ENCODE measurements around the gene ZNF432. TPM values are rescaled to one million over a fixed set of nuclear protein-coding genes. Genes with fewer than 3 reads are reported as not detected.

The ZNF432 gene
- total RNA-seq, 4 donors from 2014 or later: 9.3 to 18.8 (median 14.2) TPM

- H3K36me3 ChIP-seq: peaks cover 5 to 99% (median 69%) of the 10 kb centered on the region in 3 donors
- H3K27me3 ChIP-seq: no peaks in the 10 kb centered on the region
- no peak for DNase-seq (ENCODE audit: low spot score in 2 of 2)
- 98% methylated on average over 15 of the region's 15 CpGs for WGBS, 2 donors
- peaks cover 0 to 96% (median 36%) of the 10 kb centered on the region in 4 donors for H3K9me3 ChIP-seq
- TF ChIP-seq POLR2A (IDR thresholded peaks at IDR 0.05): no peak
- TF ChIP-seq EP300 (IDR thresholded peaks at IDR 0.05): no peak
- TF ChIP-seq CTCF (IDR thresholded peaks at IDR 0.05): no peak
- H3K4me1 ChIP-seq: peaks cover 0 to 9% (median 3%) of the 10 kb centered on the region in 4 donors
- H3K27ac ChIP-seq: no peak overlapping the region
- no peak overlapping the region for H3K4me3 ChIP-seq
Measured at GRCh38 chr19:52022193-52022592, 26.4 kb downstream of the ZNF432 start.

- TF ChIP-seq POLR2A (IDR thresholded peaks at IDR 0.05): no peak
- TF ChIP-seq CTCF (IDR thresholded peaks at IDR 0.05): no peak
- TF ChIP-seq EP300 (IDR thresholded peaks at IDR 0.05): no peak
- H3K27ac ChIP-seq: no peak overlapping the region
- 93 to 97% methylated on average over 4 of the region's 4 CpGs for WGBS, 2 donors
- peaks cover 3 to 100% (median 41%) of the 10 kb centered on the region in 4 donors for H3K9me3 ChIP-seq
- no peaks in the 10 kb centered on the region for H3K4me1 ChIP-seq
- peaks cover 10 to 100% (median 81%) of the 10 kb centered on the region in 3 donors for H3K36me3 ChIP-seq
- no peak overlapping the region for H3K4me3 ChIP-seq
- no peak for DNase-seq (ENCODE audit: low spot score in 2 of 2)
- H3K27me3 ChIP-seq: no peaks in the 10 kb centered on the region
Measured at GRCh38 chr19:52020506-52020905, 28.1 kb downstream of the ZNF432 start.

- no peaks in the 10 kb centered on the region for H3K27me3 ChIP-seq
- H3K36me3 ChIP-seq: peaks cover 0 to 46% (median 6%) of the 10 kb centered on the region in 3 donors
- peaks cover 0 to 16% (median 6%) of the 10 kb centered on the region in 4 donors for H3K4me1 ChIP-seq
- TF ChIP-seq POLR2A (IDR thresholded peaks at IDR 0.05): no peak
- no peak for TF ChIP-seq EP300 (IDR thresholded peaks at IDR 0.05)
- no peak for TF ChIP-seq CTCF (IDR thresholded peaks at IDR 0.05)
- peaks cover 0 to 56% (median 12%) of the 10 kb centered on the region in 4 donors for H3K9me3 ChIP-seq
- DNase-seq (ENCODE audit: low spot score in 2 of 2): no peak
- H3K27ac ChIP-seq: no peak overlapping the region
- no peak overlapping the region for H3K4me3 ChIP-seq
- 64 to 80% methylated on average over 1 of the region's 1 CpG for WGBS, 2 donors
Measured at GRCh38 chr19:52010674-52011073, 38.0 kb downstream of the ZNF432 start.

GRCh38 chr19:52007806-52008557, 40.7 kb downstream of the ZNF432 start, which contains the start of gene ZNF615:
TSS of gene ZNF615 (minus strand) at chr19:52008211. CDS start at chr19:52003711, 4,500 bp downstream.
- TF ChIP-seq EP300 (IDR thresholded peaks at IDR 0.05) (peak; percentile 47 to 86), POLR2A (IDR thresholded peaks at IDR 0.05) (peak; percentile 23 to 48), CTCF (IDR thresholded peaks at IDR 0.05) (no peak)

GRCh38 chr19:52007451-52007805, 41.2 kb downstream of the ZNF432 start:
- Histone ChIP-seq H3K27me3 (no peaks in the 10 kb centered on the region), H3K4me1 (peaks cover 0 to 16% (median 6%) of the 10 kb centered on the region in 4 donors), H3K9me3 (peaks cover 0 to 52% (median 4%) of the 10 kb centered on the region in 4 donors), H3K36me3 (peaks cover 4 to 37% (median 5%) of the 10 kb centered on the region in 3 donors), H3K27ac (peak overlapping the region; percentile 51 to 91 (median 86)), H3K4me3 (peak overlapping the region; percentile 35 to 92 (median 74))
- peak in 1 of 2 donors; percentile 6 for DNase-seq (ENCODE audit: low spot score in 2 of 2)
- no peak for TF ChIP-seq EP300 (IDR thresholded peaks at IDR 0.05)
- TF ChIP-seq CTCF (IDR thresholded peaks at IDR 0.05): no peak
- TF ChIP-seq POLR2A (IDR thresholded peaks at IDR 0.05): no peak
- 6 to 7% methylated on average over 8 to 9 of the region's 9 CpGs for WGBS, 2 donors

More at GRCh38 chr19:52007806-52008557, 40.7 kb downstream of the ZNF432 start, which contains the start of gene ZNF615:
- Histone ChIP-seq H3K9me3 (peaks cover 0 to 52% (median 4%) of the 10 kb centered on the region in 4 donors), H3K36me3 (peaks cover under 1 to 37% (median 4%) of the 10 kb centered on the region in 3 donors), H3K4me3 (peak within 1 kb of the TSS; percentile 35 to 92 (median 74)), H3K27me3 (no peaks in the 10 kb centered on the region), H3K27ac (peak within 1 kb of the TSS; percentile 51 to 91 (median 86)), H3K4me1 (peaks cover 0 to 16% (median 6%) of the 10 kb centered on the region in 4 donors)
- 1% methylated on average over 41 to 44 of the region's 44 CpGs for WGBS, 2 donors
- DNase-seq (ENCODE audit: low spot score in 2 of 2): peak; percentile 75 to 86
